H1 (cell line): ENCODE measurements around the gene ENOPH1. TPM values are rescaled to one million over a fixed set of nuclear protein-coding genes. Genes with fewer than 3 reads are reported as not detected.

Experiments used
- RBBP5 ChIP-seq: IDR thresholded peaks from 2 replicates; pipeline ENCODE4 v1.7.1; 2012; ENCODE audit warnings: low read depth, mild to moderate bottlenecking, inconsistent platforms, low read length, moderate library complexity, borderline replicate concordance
- polyA plus RNA-seq, 7 experiments: library from polyadenylated mRNA; depleted of rRNA in 3 of 7; stranded (reverse) in 5 of 7; unstranded in 2 of 7; fragments of >200 nt in 5 of 7; fragments of 200-250 nt in 2 of 7; gene quantifications; 1 replicate in 5 of 7; 2 replicates in 1 of 7; 4 replicates in 1 of 7; pipeline versions ENCODE4 v1.2.1 to v1.2.3, GENCODE V29; 2011 to 2013; ENCODE audit warnings: missing spikeins in 2 of 7, mixed read lengths in 2 of 7
- total RNA-seq: library from RNA; stranded (reverse); fragmentation: NEBNext Ultra II Directional; extraction: Animal tissue kit (Norgen Biotek cat#: 25700); gene quantifications from 2 replicates; pipeline ENCODE4 v1.2.1, GENCODE V29; 2021
- TF ChIP-seq, protein P1 (sequence below): fragments of 300-600 bp; sonication (generic); IDR thresholded peaks from 2 replicates; pipeline ENCODE4 v1.7.1; 2012; ENCODE audit warnings: low read length, moderate library complexity, mild to moderate bottlenecking, inconsistent platforms; ENCODE audit not compliant: insufficient replicate concordance

The ENOPH1 gene
- total and polyA plus RNA-seq, 2 of the 8 experiments (the other 6 are each of a cell fraction or from before 2014, with no cell fraction given) = 25.1 to 89.3 TPM

DNA sequence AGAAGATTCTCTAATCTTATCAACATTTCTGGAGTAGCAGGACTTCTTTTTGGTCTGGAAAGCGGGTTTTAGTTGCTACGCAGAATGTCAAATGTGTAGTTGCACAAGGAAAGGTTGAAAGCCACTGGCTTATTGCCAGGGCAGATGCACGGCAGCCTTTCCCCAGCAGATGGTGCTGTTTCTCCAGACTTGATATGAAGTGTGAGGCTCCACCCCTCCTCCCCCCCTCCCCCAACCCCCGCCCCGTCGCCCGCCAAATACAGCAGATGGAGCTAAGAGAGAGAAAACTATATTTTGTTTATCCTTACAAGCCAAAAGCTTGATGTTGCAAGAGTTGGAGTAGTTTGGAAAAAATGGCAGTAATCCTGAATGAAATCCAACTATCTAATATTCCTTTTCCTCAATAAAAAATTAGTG is 32.0 kb downstream of the ENOPH1 start (continued):
- TF ChIP-seq, protein P1, sequence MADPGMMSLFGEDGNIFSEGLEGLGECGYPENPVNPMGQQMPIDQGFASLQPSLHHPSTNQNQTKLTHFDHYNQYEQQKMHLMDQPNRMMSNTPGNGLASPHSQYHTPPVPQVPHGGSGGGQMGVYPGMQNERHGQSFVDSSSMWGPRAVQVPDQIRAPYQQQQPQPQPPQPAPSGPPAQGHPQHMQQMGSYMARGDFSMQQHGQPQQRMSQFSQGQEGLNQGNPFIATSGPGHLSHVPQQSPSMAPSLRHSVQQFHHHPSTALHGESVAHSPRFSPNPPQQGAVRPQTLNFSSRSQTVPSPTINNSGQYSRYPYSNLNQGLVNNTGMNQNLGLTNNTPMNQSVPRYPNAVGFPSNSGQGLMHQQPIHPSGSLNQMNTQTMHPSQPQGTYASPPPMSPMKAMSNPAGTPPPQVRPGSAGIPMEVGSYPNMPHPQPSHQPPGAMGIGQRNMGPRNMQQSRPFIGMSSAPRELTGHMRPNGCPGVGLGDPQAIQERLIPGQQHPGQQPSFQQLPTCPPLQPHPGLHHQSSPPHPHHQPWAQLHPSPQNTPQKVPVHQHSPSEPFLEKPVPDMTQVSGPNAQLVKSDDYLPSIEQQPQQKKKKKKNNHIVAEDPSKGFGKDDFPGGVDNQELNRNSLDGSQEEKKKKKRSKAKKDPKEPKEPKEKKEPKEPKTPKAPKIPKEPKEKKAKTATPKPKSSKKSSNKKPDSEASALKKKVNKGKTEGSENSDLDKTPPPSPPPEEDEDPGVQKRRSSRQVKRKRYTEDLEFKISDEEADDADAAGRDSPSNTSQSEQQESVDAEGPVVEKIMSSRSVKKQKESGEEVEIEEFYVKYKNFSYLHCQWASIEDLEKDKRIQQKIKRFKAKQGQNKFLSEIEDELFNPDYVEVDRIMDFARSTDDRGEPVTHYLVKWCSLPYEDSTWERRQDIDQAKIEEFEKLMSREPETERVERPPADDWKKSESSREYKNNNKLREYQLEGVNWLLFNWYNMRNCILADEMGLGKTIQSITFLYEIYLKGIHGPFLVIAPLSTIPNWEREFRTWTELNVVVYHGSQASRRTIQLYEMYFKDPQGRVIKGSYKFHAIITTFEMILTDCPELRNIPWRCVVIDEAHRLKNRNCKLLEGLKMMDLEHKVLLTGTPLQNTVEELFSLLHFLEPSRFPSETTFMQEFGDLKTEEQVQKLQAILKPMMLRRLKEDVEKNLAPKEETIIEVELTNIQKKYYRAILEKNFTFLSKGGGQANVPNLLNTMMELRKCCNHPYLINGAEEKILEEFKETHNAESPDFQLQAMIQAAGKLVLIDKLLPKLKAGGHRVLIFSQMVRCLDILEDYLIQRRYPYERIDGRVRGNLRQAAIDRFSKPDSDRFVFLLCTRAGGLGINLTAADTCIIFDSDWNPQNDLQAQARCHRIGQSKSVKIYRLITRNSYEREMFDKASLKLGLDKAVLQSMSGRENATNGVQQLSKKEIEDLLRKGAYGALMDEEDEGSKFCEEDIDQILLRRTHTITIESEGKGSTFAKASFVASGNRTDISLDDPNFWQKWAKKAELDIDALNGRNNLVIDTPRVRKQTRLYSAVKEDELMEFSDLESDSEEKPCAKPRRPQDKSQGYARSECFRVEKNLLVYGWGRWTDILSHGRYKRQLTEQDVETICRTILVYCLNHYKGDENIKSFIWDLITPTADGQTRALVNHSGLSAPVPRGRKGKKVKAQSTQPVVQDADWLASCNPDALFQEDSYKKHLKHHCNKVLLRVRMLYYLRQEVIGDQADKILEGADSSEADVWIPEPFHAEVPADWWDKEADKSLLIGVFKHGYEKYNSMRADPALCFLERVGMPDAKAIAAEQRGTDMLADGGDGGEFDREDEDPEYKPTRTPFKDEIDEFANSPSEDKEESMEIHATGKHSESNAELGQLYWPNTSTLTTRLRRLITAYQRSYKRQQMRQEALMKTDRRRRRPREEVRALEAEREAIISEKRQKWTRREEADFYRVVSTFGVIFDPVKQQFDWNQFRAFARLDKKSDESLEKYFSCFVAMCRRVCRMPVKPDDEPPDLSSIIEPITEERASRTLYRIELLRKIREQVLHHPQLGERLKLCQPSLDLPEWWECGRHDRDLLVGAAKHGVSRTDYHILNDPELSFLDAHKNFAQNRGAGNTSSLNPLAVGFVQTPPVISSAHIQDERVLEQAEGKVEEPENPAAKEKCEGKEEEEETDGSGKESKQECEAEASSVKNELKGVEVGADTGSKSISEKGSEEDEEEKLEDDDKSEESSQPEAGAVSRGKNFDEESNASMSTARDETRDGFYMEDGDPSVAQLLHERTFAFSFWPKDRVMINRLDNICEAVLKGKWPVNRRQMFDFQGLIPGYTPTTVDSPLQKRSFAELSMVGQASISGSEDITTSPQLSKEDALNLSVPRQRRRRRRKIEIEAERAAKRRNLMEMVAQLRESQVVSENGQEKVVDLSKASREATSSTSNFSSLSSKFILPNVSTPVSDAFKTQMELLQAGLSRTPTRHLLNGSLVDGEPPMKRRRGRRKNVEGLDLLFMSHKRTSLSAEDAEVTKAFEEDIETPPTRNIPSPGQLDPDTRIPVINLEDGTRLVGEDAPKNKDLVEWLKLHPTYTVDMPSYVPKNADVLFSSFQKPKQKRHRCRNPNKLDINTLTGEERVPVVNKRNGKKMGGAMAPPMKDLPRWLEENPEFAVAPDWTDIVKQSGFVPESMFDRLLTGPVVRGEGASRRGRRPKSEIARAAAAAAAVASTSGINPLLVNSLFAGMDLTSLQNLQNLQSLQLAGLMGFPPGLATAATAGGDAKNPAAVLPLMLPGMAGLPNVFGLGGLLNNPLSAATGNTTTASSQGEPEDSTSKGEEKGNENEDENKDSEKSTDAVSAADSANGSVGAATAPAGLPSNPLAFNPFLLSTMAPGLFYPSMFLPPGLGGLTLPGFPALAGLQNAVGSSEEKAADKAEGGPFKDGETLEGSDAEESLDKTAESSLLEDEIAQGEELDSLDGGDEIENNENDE = no peak
- TF ChIP-seq RBBP5 = no peak
- TF ChIP-seq, all 59 proteins: peak for 3
